ENCODE data around the gene CD2AP. TPM values are rescaled to one million over a fixed set of nuclear protein-coding genes. Genes with fewer than 3 reads are reported as not detected.
"Not testable (repeated sequence)": the region's sequence is repeated elsewhere in the genome, so short reads cannot be mapped to it uniquely, and the experiment has no call there.

CD2AP gene
- total RNA-seq, 1 experiment from 2014 or later, result 23.3 TPM

DNA sequence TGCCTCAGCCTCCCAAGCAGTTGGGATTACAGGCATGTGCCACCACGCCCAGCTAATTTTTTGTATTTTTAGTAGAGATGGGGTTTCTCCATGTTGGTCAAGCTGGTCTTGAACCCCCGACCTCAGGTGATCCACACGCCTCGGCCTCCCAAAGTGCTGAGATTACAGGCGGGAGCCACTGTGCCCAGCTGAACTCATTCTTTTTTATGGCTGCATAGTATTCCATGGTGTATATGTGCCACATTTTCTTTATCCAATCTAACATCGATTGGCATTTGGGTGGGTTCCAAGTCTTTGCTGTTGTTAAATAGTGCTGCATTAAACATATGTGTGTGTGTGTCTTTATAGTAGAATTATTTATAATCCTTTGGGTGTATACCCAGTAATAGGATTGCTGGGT, 78.9 kb downstream of the CD2AP start:
- not testable (repeated sequence) for DNase-seq (ENCODE audit: low read depth)

DNA sequence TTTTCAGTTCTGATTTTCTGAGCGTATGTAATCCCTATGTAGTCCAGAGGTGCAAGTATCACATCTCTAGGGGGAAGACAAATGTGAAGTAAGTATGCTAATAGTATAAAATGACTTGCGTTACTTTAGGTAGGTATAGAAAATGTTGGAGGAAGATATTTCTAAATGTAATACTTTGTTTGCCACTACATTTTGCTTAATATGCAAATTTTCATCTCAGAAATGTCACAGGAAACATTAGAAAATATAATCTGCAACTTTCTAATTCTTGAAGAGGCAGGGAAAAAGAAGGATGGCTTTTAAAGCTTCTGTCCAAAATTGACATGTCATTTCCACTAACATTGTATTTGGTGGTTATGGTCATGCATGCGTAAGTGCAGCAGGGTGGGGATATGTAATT, 85.6 kb downstream of the CD2AP start:
- DNase-seq (ENCODE audit: low read depth), result no peak

- DNase-seq (ENCODE audit: low read depth), result not testable (repeated sequence)
These were observed 89.0 kb downstream of the CD2AP start for GRCh38 chr6:47566602-47567001.

DNA sequence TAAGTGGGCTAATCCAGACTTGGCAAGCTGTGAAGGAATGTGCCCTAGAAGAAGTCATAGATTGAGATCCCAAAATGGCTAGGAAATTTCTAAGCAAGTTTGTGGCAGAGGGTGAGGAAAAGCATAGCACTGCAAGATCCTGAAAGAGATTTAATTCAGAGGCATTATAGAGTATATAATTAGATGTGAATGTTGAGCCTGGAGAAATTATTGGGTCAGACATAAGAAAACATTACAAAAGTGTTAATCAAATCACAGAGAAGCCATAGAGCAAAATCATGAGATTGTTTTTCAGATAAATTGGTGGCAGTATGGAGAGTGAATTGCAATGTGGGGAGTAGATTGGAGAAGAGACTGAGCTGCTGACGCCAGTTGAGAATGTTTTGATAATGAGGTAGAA, 90.0 kb downstream of the CD2AP start:
- DNase-seq (ENCODE audit: low read depth), result no peak

DNA sequence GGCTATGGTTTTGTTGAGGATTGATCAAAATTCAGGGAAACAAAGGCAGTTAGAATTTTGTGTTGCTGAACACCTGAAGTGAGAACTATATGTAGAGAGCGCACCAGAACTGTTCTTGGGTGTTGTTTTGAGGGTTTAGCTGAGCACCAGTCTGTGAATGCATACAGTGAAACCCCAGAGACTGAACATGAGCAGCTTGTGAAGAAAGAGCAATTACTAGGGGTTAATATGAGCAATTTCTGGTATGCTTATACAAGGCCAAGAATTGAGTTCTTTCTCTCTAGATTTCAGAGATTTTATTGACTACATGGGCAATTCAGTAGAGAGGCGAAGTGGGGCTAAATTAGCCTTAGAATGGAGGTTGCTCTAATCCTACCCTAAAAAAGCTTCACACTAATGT, 93.9 kb downstream of the CD2AP start:
- no peak for DNase-seq (ENCODE audit: low read depth)

DNA sequence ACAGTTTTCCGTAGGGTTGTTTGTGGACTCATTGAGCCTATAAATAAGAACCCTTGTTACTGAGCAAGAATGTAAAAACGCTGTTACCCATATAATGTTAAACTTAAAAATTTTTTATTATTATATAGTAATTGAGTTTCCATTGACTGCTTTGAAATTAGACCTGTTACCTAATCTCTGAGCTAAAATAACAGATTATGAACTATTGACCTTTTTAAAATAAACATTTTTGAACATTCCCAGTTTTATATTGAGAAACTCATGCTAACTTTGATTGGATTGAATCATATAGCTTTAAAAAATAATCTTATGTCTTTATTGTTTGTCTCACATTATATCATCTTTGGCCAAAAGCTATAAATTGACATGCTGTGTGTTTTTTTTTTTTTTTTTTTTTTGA, 95.5 kb downstream of the CD2AP start:
- DNase-seq (ENCODE audit: low read depth), result no peak

DNA sequence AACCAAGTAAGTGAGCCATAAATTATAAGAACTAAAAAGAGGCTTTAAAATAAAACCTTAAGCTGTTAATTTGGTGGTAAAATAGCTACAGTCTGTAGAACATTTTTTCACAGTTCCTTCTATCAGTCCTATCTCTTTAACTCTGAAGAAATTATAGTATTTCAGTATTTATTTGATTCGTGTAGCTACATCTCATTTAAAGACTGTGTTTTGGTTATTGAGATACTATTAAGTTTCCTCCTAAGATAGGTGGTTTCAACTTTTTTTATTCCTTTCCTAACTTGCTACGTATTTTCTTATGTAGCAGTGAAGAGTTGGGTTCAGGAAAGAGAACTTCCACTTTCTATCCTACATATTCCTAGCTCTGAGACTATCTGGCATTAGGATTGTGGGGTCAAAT, 97.2 kb downstream of the CD2AP start:
- DNase-seq (ENCODE audit: low read depth), result no peak

GRCh38 chr6:47579040-47579439, 101.5 kb downstream of the CD2AP start:
- peak; percentile 29 for DNase-seq (ENCODE audit: low read depth)

GRCh38 chr6:47581591-47581990, 104.0 kb downstream of the CD2AP start:
- no peak for DNase-seq (ENCODE audit: low read depth)

GRCh38 chr6:47587493-47587892, 109.9 kb downstream of the CD2AP start:
- DNase-seq (ENCODE audit: low read depth), result peak; percentile 0

- DNase-seq (ENCODE audit: low read depth), result no peak
These were observed 114.7 kb downstream of the CD2AP start for GRCh38 chr6:47592131-47592840.

DNA sequence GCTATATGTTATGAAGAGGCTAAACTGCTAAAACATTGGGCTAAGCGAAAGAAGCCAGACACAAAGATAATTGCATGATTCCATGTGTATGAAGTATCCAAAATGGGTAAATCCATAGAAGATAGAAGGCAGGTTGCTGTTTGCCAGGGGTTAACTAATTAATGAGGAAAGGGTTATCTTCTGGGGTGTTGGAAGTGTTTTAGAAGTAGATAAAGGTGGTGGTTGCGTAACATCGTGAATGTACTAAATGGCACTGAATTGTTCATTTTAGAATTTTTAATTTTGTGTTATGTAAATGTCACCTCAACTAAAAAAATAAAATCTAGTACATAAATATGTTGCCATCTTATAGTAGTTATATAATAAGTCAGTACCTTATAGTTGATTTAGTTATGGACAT, 116.4 kb downstream of the CD2AP start:
- no peak for DNase-seq (ENCODE audit: low read depth)

- no peak for DNase-seq (ENCODE audit: low read depth)
These were observed 118.2 kb downstream of the CD2AP start for GRCh38 chr6:47595785-47596184.

GRCh38 chr6:47598367-47598766, 120.8 kb downstream of the CD2AP start:
- no peak for DNase-seq (ENCODE audit: low read depth)

DNA sequence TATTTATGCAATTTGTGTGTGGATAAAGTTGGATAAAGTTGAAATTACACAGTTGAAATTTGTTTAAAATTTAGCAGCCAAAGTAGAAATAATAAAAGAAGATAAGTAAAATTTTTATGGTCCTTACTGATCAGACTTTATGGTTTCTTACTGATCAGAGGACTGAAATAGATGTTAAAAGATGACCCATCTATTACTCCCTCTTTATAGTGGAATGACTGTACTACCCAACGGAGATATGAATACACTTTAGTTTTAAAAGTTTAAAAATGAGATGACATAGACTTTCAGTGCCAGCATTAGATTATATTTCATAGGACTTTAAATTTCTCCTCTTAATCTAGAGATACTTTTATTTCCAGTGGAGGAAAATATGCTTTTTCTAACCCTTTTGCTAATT, 121.9 kb downstream of the CD2AP start:
- no peak for DNase-seq (ENCODE audit: low read depth)

DNA sequence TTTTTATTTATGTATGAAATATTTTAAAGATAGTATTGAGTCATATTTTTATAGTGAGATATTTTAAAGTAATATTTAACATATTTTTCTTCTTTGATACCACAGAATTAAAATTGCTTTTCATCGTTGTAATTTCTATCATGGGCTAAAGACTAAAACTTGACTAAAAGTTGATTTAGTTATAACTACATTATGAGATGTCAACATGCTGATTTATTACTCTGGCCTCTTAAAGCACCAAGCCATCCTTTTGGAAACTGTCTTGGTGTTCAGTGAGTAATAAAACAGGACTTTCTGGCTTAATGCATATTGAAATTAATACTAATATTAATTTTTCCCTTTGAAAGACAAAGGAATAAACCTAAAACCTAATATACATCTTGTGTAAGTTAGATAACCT, 125.6 kb downstream of the CD2AP start:
- no peak for DNase-seq (ENCODE audit: low read depth)

GRCh38 chr6:47603995-47604394, 126.4 kb downstream of the CD2AP start:
- DNase-seq (ENCODE audit: low read depth), result no peak

GRCh38 chr6:47621838-47622449, 144.4 kb downstream of the CD2AP start:
- DNase-seq (ENCODE audit: low read depth), result no peak

GRCh38 chr6:47626782-47627181, 149.2 kb downstream of the CD2AP start:
- DNase-seq (ENCODE audit: low read depth), result no peak

DNA sequence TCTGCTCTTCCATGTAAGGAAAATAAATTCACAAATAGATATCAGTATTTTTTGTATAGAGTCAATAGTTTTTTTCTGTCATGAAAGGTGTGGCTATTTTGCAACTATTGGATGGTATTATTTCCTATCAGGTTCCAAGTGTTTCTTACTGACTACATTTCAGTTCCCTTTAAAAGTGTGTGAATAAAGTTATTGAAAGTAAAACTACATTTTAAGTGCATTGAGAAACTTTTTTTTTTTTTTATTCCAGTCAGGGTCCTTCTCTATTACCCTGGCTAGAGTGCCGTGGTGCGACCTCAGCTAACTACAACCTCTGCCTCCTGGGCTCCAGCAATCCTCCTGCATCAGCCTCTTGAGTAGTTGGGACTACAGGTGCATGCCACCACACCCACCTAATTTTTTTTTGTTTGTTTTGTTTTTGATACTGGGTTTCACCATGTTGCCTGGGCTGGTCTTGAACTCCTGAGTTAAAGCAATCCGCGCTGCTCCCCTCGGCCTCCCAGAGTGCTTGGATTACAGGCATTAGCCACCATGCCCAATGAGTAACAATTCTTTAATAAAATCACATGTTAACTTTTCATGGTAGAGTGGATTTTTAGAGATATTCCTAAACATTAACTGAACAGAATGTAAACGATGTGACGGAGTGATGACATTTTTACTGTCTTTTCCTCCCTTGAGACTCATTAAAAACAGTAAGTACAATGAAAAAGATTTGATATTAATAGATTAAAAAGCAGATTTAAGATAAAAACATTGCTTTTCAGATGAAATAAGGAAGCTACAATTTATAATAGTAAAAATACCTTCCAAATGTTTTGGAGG, 151.1 kb downstream of the CD2AP start:
- no peak for DNase-seq (ENCODE audit: low read depth)

DNA sequence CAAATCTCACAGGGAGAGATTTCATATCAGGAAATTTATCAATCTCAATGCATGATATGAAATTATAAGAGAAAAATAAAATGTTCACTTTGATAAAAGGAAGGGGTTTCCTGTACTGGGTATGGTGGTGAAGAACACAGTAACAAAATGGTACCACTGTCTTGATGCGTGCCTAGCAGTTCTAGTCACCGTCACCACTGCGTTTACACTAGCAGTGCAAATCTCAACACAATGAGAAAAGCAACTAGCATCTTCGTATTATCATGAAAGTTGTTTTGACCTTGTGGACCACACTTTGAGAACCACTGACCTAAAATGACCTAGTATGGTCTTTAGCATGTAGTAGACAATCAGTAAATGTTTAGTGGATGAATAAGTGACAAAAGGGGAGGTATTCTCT, 152.4 kb downstream of the CD2AP start:
- DNase-seq (ENCODE audit: low read depth), result no peak

DNA sequence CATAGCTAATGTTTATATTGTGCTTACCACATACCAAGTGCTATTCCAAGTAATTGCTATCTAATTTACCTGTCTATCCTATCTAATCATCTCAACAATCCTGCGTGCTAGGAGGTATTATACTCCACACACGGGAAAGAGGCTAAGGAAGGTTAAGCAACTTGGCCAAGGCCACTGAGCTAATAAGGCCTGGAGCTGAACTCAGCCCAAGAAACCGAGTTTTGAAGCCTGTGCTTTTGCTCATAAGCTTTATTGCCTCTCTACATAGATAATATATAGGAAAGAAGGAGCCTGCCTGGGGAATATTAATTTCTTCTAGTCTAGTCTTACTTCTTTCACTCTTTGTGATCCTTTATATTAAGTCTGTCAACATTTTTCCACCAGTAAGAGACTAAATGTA, 153.0 kb downstream of the CD2AP start:
- no peak for DNase-seq (ENCODE audit: low read depth)

Data from HT1080 (cell line).